Activated naive CD8-positive, alpha-beta T cell treated with anti-CD3 and anti-CD28 coated beads, Interleukin-2, amount 50 U/mL, for 24 hours (primary cell): ENCODE measurements around the gene RNU6-9.

ENCODE experiments used
- ATAC-seq: fragments of 150-1000 bp; cut with Tn5 transposase; one replicate; pipeline ENCODE4 v1.10.0; 2021
- DNase-seq: peaks from one replicate; pipeline ENCODE4 v3.0.0; 2021
- H3K27ac Mint-ChIP-seq: one replicate; pipeline ENCODE4 v1.8.0; 2021; ENCODE audit warnings: mild to moderate bottlenecking, mixed read lengths
- H3K27me3 Mint-ChIP-seq: one replicate; pipeline ENCODE4 v1.8.0; 2021; ENCODE audit warnings: mixed read lengths
- H3K36me3 Mint-ChIP-seq: one replicate; pipeline ENCODE4 v1.8.0; 2021; ENCODE audit warnings: low read depth, mixed read lengths
- H3K4me1 Mint-ChIP-seq: one replicate; pipeline ENCODE4 v1.8.0; 2021; ENCODE audit warnings: mixed read lengths
- H3K4me3 Mint-ChIP-seq: one replicate; pipeline ENCODE4 v1.8.0; 2021; ENCODE audit warnings: mild to moderate bottlenecking, moderate library complexity, mixed read lengths
- H3K9me3 Mint-ChIP-seq: one replicate; pipeline ENCODE4 v1.8.0; 2021; ENCODE audit warnings: mixed read lengths

RNU6-9 gene

GRCh38 chr19:855142-855541 is 38.1 kb upstream of the RNU6-9 start:
- no peaks in the 10 kb centered on the region for H3K4me1 Mint-ChIP-seq

GRCh38 chr19:855566-856120 is 37.6 kb upstream of the RNU6-9 start:
- H3K9me3 Mint-ChIP-seq, result no peaks in the 10 kb centered on the region
- no peak overlapping the region for H3K4me3 Mint-ChIP-seq
- DNase-seq (no peak), ATAC-seq (no peak)
- peaks cover 19% of the 10 kb centered on the region for H3K27me3 Mint-ChIP-seq
- no peaks in the 10 kb centered on the region for H3K36me3 Mint-ChIP-seq
- H3K4me1 Mint-ChIP-seq, result no peaks in the 10 kb centered on the region
- H3K27ac Mint-ChIP-seq, result no peak overlapping the region

More at GRCh38 chr19:855142-855541, 38.1 kb upstream of the RNU6-9 start:
- no peaks in the 10 kb centered on the region for H3K9me3 Mint-ChIP-seq
- DNase-seq (no peak), ATAC-seq (no peak)
- no peak overlapping the region for H3K4me3 Mint-ChIP-seq
- H3K36me3 Mint-ChIP-seq, result no peaks in the 10 kb centered on the region
- H3K27ac Mint-ChIP-seq, result no peak overlapping the region
- H3K27me3 Mint-ChIP-seq, result peaks cover 20% of the 10 kb centered on the region

GRCh38 chr19:858284-858683 is 35.0 kb upstream of the RNU6-9 start:
- ATAC-seq, result no peak
- H3K4me3 Mint-ChIP-seq, result no peak overlapping the region
- peaks cover 14% of the 10 kb centered on the region for H3K27me3 Mint-ChIP-seq
- H3K9me3 Mint-ChIP-seq, result no peaks in the 10 kb centered on the region
- no peak for DNase-seq
- no peak overlapping the region for H3K27ac Mint-ChIP-seq
- no peaks in the 10 kb centered on the region for H3K36me3 Mint-ChIP-seq
- H3K4me1 Mint-ChIP-seq, result peaks cover 7% of the 10 kb centered on the region

- Mint-ChIP-seq H3K9me3 (no peaks in the 10 kb centered on the region), H3K36me3 (peaks cover 1% of the 10 kb centered on the region), H3K27ac (no peak within 1 kb of the TSS), H3K27me3 (peaks cover 14% of the 10 kb centered on the region), H3K4me3 (no peak within 1 kb of the TSS), H3K4me1 (peaks cover 12% of the 10 kb centered on the region)
- ATAC-seq (no peak), DNase-seq (no peak)
Measured at GRCh38 chr19:858868-859843, 34.1 kb upstream of the RNU6-9 start, which contains the start of gene CFD. Gene CFD (plus strand): TSS chr19:859664. CDS start chr19:859690, 26 bp downstream.

- Mint-ChIP-seq H3K27me3 (peaks cover 14% of the 10 kb centered on the region), H3K4me3 (no peak overlapping the region), H3K4me1 (peaks cover 12% of the 10 kb centered on the region), H3K36me3 (peaks cover 1% of the 10 kb centered on the region), H3K9me3 (no peaks in the 10 kb centered on the region), H3K27ac (no peak overlapping the region)
- no peak for DNase-seq
- no peak for ATAC-seq
Measured at GRCh38 chr19:861141-861755, 32.0 kb upstream of the RNU6-9 start.

- peaks cover 14% of the 10 kb centered on the region for H3K27me3 Mint-ChIP-seq
- peak; percentile 76 for DNase-seq
- no peak overlapping the region for H3K4me3 Mint-ChIP-seq
Measured at GRCh38 chr19:861756-862580, 31.3 kb upstream of the RNU6-9 start.

GRCh38 chr19:862581-863314 is 30.5 kb upstream of the RNU6-9 start:
- Mint-ChIP-seq H3K4me1 (peaks cover 12% of the 10 kb centered on the region), H3K4me3 (peak overlapping the region; percentile 48), H3K9me3 (no peaks in the 10 kb centered on the region), H3K36me3 (peaks cover 4% of the 10 kb centered on the region), H3K27ac (no peak overlapping the region), H3K27me3 (peaks cover 14% of the 10 kb centered on the region)
- DNase-seq (peak; percentile 79), ATAC-seq (peak; percentile 26)

More at GRCh38 chr19:861756-862580, 31.3 kb upstream of the RNU6-9 start:
- Mint-ChIP-seq H3K27ac (no peak overlapping the region), H3K9me3 (no peaks in the 10 kb centered on the region), H3K4me1 (peaks cover 12% of the 10 kb centered on the region), H3K36me3 (peaks cover 1% of the 10 kb centered on the region)
- peak; percentile 20 for ATAC-seq

- ATAC-seq (no peak), DNase-seq (no peak)
- no peak overlapping the region for H3K27ac Mint-ChIP-seq
- H3K27me3 Mint-ChIP-seq, result peaks cover 13% of the 10 kb centered on the region
- peak overlapping the region; percentile 54 for H3K4me3 Mint-ChIP-seq
- peaks cover 12% of the 10 kb centered on the region for H3K4me1 Mint-ChIP-seq
- no peaks in the 10 kb centered on the region for H3K9me3 Mint-ChIP-seq
- peaks cover 4% of the 10 kb centered on the region for H3K36me3 Mint-ChIP-seq
Measured at GRCh38 chr19:863315-863620, 30.0 kb upstream of the RNU6-9 start.

- ATAC-seq (no peak), DNase-seq (no peak)
- H3K4me1 Mint-ChIP-seq, result peaks cover 14% of the 10 kb centered on the region
- H3K27me3 Mint-ChIP-seq, result peaks cover 2% of the 10 kb centered on the region
- H3K27ac Mint-ChIP-seq, result no peak overlapping the region
- no peak overlapping the region for H3K4me3 Mint-ChIP-seq
- H3K9me3 Mint-ChIP-seq, result no peaks in the 10 kb centered on the region
- H3K36me3 Mint-ChIP-seq, result peaks cover 8% of the 10 kb centered on the region
Measured at GRCh38 chr19:866769-867300, 26.4 kb upstream of the RNU6-9 start.

- Mint-ChIP-seq H3K4me3 (no peak overlapping the region), H3K4me1 (peaks cover 18% of the 10 kb centered on the region), H3K27ac (no peak overlapping the region), H3K9me3 (no peaks in the 10 kb centered on the region), H3K36me3 (peaks cover 8% of the 10 kb centered on the region), H3K27me3 (peaks cover 2% of the 10 kb centered on the region)
- ATAC-seq (no peak), DNase-seq (no peak)
Measured at GRCh38 chr19:867301-867793, 25.9 kb upstream of the RNU6-9 start.

GRCh38 chr19:867855-868457 is 25.3 kb upstream of the RNU6-9 start:
- H3K27me3 Mint-ChIP-seq, result peaks cover 2% of the 10 kb centered on the region
- ATAC-seq (no peak), DNase-seq (no peak)
- H3K36me3 Mint-ChIP-seq, result peaks cover 8% of the 10 kb centered on the region
- peaks cover 17% of the 10 kb centered on the region for H3K4me1 Mint-ChIP-seq
- H3K27ac Mint-ChIP-seq, result no peak overlapping the region
- H3K9me3 Mint-ChIP-seq, result no peaks in the 10 kb centered on the region
- no peak overlapping the region for H3K4me3 Mint-ChIP-seq

GRCh38 chr19:868458-869244 is 24.6 kb upstream of the RNU6-9 start:
- H3K27me3 Mint-ChIP-seq, result no peaks in the 10 kb centered on the region
- no peak overlapping the region for H3K4me3 Mint-ChIP-seq
- peaks cover 8% of the 10 kb centered on the region for H3K36me3 Mint-ChIP-seq
- ATAC-seq (no peak), DNase-seq (no peak)
- peaks cover 12% of the 10 kb centered on the region for H3K4me1 Mint-ChIP-seq
- no peak overlapping the region for H3K27ac Mint-ChIP-seq
- no peaks in the 10 kb centered on the region for H3K9me3 Mint-ChIP-seq
